HCT116 (cell line): Measurements from ENCODE around the gene UBE2H. TPM values are rescaled to one million over a fixed set of nuclear protein-coding genes. Genes with fewer than 3 reads are reported as not detected.
A peak's percentile ranks its signal among the peaks of the same experiment; 100 is the strongest.

Experiments used
- ATAC-seq: fragments of 200-7000 bp; cut with Tn5 transposase; 2 replicates; pipeline ENCODE4 v1.9.1; 2020; ENCODE audit warnings: mild to moderate bottlenecking, moderate library complexity
- BruUV-seq: library from RNA; stranded (reverse); fragments of 400-500 nt; replicated peaks from 2 replicates; lab custom pipeline; 2021; lab: Mats Ljungman, UMichigan
- CTCF ChIA-PET: fragments of 300-600 bp; sonication (Branson Sonifier 250); formaldehyde crosslinking; loops from one replicate; lab custom pipeline; 2021; ENCODE audit warnings: antibody characterized with exemption; lab: Charles Lee
- POLR2A ChIA-PET: fragments of 300-600, 350-600 bp; sonication (Branson Sonifier 250); formaldehyde crosslinking; loops from one replicate; lab custom pipeline; 2021; ENCODE audit warnings: antibody characterized with exemption; lab: Charles Lee
- RAD21 ChIA-PET, 2 experiments: fragments of 300-600 bp; sonication (Branson Sonifier 250); formaldehyde crosslinking; loops; one replicate each; lab custom pipeline; 2023; ENCODE audit warnings: low total read pairs in 2 of 2; ENCODE audit not compliant: uncharacterized antibody in 2 of 2, unreplicated experiment in 2 of 2, low non-redundant PET in 1 of 2; lab: Charles Lee
- DNase-seq: peaks from one replicate; pipeline ENCODE4 v3.0.0-alpha.2; 2010; ENCODE audit warnings: low read depth, low spot score
- H2AFZ ChIP-seq: fragments of 200-600 bp; shearing (Covaris generic), sonication (generic); 2 replicates; pipeline ENCODE4 v1.6.1; 2017; ENCODE audit warnings: low read depth, mixed run types, mixed read lengths, antibody characterized with exemption, low read length; ENCODE audit not compliant: poor library complexity, severe bottlenecking
- H3K27ac ChIP-seq: 2 replicates; pipeline ENCODE4 v1.5.1; 2012; ENCODE audit warnings: low read depth, low read length
- H3K27me3 ChIP-seq: fragments of 200-600 bp; sonication (generic); 2 replicates; pipeline ENCODE4 v1.6.1; 2016; ENCODE audit warnings: mixed run types, low read length, mixed read lengths; ENCODE audit not compliant: insufficient read depth
- H3K36me3 ChIP-seq, 2 experiments: fragments of 200-500 bp in 1 of 2; fragments of 200-600 bp in 1 of 2; sonication (Bioruptor generic) in 1 of 2; sonication (generic) in 1 of 2; 2 replicates each; pipeline versions ENCODE4 v1.5.1 to v1.6.1; 2014 to 2016; ENCODE audit warnings: low read length in 2 of 2, inconsistent platforms in 1 of 2, mixed read lengths in 1 of 2, mixed run types in 1 of 2; ENCODE audit not compliant: insufficient read depth in 2 of 2, control insufficient read depth in 1 of 2
- H3K4me1 ChIP-seq, 2 experiments: fragments of 200-600 bp in 1 of 2; sonication (generic) in 1 of 2; 2 replicates each; pipeline versions ENCODE4 v1.5.1 to v1.6.1; 2012 to 2017; ENCODE audit warnings: low read length in 2 of 2, inconsistent platforms in 1 of 2, mild to moderate bottlenecking in 1 of 2, mixed read lengths in 1 of 2, mixed run types in 1 of 2, moderate library complexity in 1 of 2; ENCODE audit not compliant: insufficient read depth in 2 of 2, control insufficient read depth in 1 of 2
- H3K4me2 ChIP-seq: fragments of 200-600 bp; sonication (generic); 2 replicates; pipeline ENCODE4 v1.6.1; 2017; ENCODE audit warnings: mixed run types, low read length, mixed read lengths
- H3K4me3 ChIP-seq, 2 experiments: fragments of 200-600 bp in 1 of 2; sonication (generic) in 1 of 2; replicated peaks in 1 of 2; 2 replicates each; pipeline ENCODE4 v1.5.1; 2011 to 2016; ENCODE audit warnings: low read length in 2 of 2, control low read depth in 1 of 2, low read depth in 1 of 2, mild to moderate bottlenecking in 1 of 2, mixed read lengths in 1 of 2, mixed run types in 1 of 2
- H3K79me2 ChIP-seq: fragments of 200-600 bp; sonication (generic); 2 replicates; pipeline ENCODE4 v1.6.1; 2017; ENCODE audit warnings: mild to moderate bottlenecking, mixed run types, low read length, moderate library complexity, mixed read lengths; ENCODE audit not compliant: insufficient read depth
- H3K9ac ChIP-seq: fragments of 200-600 bp; sonication (generic); 2 replicates; pipeline ENCODE4 v1.6.1; 2016; ENCODE audit warnings: low read length, mixed read lengths
- H3K9me2 ChIP-seq: fragments of 200-600 bp; sonication (generic), shearing (Covaris generic); 2 replicates; pipeline ENCODE4 v1.6.1; 2017; ENCODE audit warnings: mixed run types, mild to moderate bottlenecking, moderate library complexity; ENCODE audit not compliant: insufficient read depth
- H3K9me3 ChIP-seq, 2 experiments: fragments of 200-500 bp in 1 of 2; fragments of 200-600 bp in 1 of 2; sonication (Bioruptor generic) in 1 of 2; sonication (generic) in 1 of 2; 2 replicates each; pipeline ENCODE4 v1.6.1; 2014 to 2017; ENCODE audit warnings: low read length in 2 of 2, mixed read lengths in 2 of 2, inconsistent platforms in 1 of 2, low read depth in 1 of 2, mild to moderate bottlenecking in 1 of 2, mixed run types in 1 of 2, moderate library complexity in 1 of 2; ENCODE audit not compliant: control insufficient read depth in 1 of 2, insufficient read depth in 1 of 2
- H4K20me1 ChIP-seq: fragments of 200-600 bp; sonication (generic), shearing (Covaris generic); 2 replicates; pipeline ENCODE4 v1.6.1; 2017; ENCODE audit warnings: mixed run types, mild to moderate bottlenecking, moderate library complexity; ENCODE audit not compliant: insufficient read depth
- FOSL1 ChIP-seq: IDR thresholded peaks from 2 replicates; pipeline ENCODE4 v1.6.1; 2012; ENCODE audit warnings: low read depth
- SRF ChIP-seq: IDR thresholded peaks from 2 replicates; pipeline ENCODE4 v1.6.1; 2012; ENCODE audit warnings: low read depth
- TCF7L2 ChIP-seq: IDR thresholded peaks from 2 replicates; pipeline ENCODE4 v1.7.0; 2011; ENCODE audit warnings: borderline replicate concordance, inconsistent platforms; ENCODE audit not compliant: insufficient read depth, insufficient read length; ENCODE audit errors: extremely low read depth
- intact Hi-C: fragments of 100-400 bp; cut with micrococcal nuclease; formaldehyde crosslinking; loops from 2 replicates; pipeline ENCODE4 v1.10.0; 2022
- total RNA-seq: library from RNA; stranded (reverse); gene quantifications from one replicate; pipeline ENCODE4 v1.2.1, GENCODE V29; 2021; ENCODE audit not compliant: unreplicated experiment
- TF ChIP-seq, protein P1 (sequence below): IDR thresholded peaks from 2 replicates; pipeline ENCODE4 v1.6.1; 2012
- TF ChIP-seq, protein P2 (sequence below): IDR thresholded peaks from 2 replicates; pipeline ENCODE4 v1.6.1; 2012; ENCODE audit warnings: low read depth

UBE2H gene
- total RNA-seq, 1 experiment from 2014 or later: 117 TPM

DNA sequence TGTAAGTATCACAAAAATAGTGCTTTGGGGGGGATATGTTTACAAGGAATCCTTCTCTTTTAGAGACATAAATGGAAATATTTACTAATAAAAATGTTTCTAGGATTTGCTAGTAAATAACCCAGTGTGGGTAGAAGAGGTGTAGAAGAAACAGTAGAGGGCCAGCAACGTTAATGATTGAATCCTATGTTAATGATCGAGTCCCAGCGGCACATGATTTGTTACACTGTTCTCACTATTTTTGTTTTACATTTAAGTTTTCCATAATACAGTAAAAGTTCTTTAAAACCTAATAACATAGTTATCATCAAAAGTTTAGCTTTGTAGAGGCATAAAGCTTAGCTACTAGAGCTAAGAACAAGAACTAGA, 66.0 kb downstream of the UBE2H start:
- peak overlapping the region; percentile 45; the same call in 1 of the 2 replicates for H3K27ac ChIP-seq
- CTCF ChIA-PET: no interaction called here
- peaks cover 34 to 36% of the 10 kb centered on the region in 2 experiments; a peak in 3 of 4 replicates for H3K4me1 ChIP-seq
- H3K4me2 ChIP-seq: no peak overlapping the region
- no peak overlapping the region for H3K4me3 ChIP-seq
- intact Hi-C loops: no loop called here
- TF ChIP-seq FOSL1: no peak
- TF ChIP-seq SRF: no peak
- TF ChIP-seq, protein P1, sequence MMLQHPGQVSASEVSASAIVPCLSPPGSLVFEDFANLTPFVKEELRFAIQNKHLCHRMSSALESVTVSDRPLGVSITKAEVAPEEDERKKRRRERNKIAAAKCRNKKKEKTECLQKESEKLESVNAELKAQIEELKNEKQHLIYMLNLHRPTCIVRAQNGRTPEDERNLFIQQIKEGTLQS: no peak
- TF ChIP-seq TCF7L2: no peak
- TF ChIP-seq, protein P2, sequence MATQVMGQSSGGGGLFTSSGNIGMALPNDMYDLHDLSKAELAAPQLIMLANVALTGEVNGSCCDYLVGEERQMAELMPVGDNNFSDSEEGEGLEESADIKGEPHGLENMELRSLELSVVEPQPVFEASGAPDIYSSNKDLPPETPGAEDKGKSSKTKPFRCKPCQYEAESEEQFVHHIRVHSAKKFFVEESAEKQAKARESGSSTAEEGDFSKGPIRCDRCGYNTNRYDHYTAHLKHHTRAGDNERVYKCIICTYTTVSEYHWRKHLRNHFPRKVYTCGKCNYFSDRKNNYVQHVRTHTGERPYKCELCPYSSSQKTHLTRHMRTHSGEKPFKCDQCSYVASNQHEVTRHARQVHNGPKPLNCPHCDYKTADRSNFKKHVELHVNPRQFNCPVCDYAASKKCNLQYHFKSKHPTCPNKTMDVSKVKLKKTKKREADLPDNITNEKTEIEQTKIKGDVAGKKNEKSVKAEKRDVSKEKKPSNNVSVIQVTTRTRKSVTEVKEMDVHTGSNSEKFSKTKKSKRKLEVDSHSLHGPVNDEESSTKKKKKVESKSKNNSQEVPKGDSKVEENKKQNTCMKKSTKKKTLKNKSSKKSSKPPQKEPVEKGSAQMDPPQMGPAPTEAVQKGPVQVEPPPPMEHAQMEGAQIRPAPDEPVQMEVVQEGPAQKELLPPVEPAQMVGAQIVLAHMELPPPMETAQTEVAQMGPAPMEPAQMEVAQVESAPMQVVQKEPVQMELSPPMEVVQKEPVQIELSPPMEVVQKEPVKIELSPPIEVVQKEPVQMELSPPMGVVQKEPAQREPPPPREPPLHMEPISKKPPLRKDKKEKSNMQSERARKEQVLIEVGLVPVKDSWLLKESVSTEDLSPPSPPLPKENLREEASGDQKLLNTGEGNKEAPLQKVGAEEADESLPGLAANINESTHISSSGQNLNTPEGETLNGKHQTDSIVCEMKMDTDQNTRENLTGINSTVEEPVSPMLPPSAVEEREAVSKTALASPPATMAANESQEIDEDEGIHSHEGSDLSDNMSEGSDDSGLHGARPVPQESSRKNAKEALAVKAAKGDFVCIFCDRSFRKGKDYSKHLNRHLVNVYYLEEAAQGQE: no peak
- BruUV-seq: no TSS peak
- POLR2A ChIA-PET: no interaction called here
- no peaks in the 10 kb centered on the region for H3K9me2 ChIP-seq
- RAD21 ChIA-PET: no interaction called here
- H3K79me2 ChIP-seq: peaks cover 79% of the 10 kb centered on the region
- no peaks in the 10 kb centered on the region for H3K27me3 ChIP-seq
- H4K20me1 ChIP-seq: no peaks in the 10 kb centered on the region
- H3K9me3 ChIP-seq: no peaks in the 10 kb centered on the region
- peaks cover 0 to 3% of the 10 kb centered on the region in 2 experiments; a peak in 1 of 4 replicates for H3K36me3 ChIP-seq
- no peak overlapping the region for H2AFZ ChIP-seq
- H3K9ac ChIP-seq: no peak overlapping the region
- no peak for DNase-seq
- no peak for ATAC-seq
